Activated T-cell treated with anti-CD3 and anti-CD28 coated beads for 48 hours (primary cell): ENCODE data around the gene EFL1.
"Not testable (repeated sequence)": the region's sequence is repeated elsewhere in the genome, so short reads cannot be mapped to it uniquely, and the experiment has no call there.

ENCODE experiments used
- DNase-seq: peaks from one replicate; pipeline ENCODE4 v3.0.0-alpha.2; 2020; ENCODE audit warnings: low read depth

The EFL1 gene

GRCh38 chr15:82197733-82198594, 64.6 kb downstream of the EFL1 start:
- DNase-seq, result peak; percentile 27

GRCh38 chr15:82196353-82196752, 66.2 kb downstream of the EFL1 start:
- no peak for DNase-seq

GRCh38 chr15:82195818-82196217, 66.7 kb downstream of the EFL1 start:
- not testable (repeated sequence) for DNase-seq

- not testable (repeated sequence) for DNase-seq
Observed at GRCh38 chr15:82194488-82194887, 68.0 kb downstream of the EFL1 start.

- DNase-seq, result not testable (repeated sequence)
Observed at GRCh38 chr15:82193435-82193834, 69.1 kb downstream of the EFL1 start.

GRCh38 chr15:82192394-82192793, 70.1 kb downstream of the EFL1 start:
- not testable (repeated sequence) for DNase-seq

- no peak for DNase-seq
Observed at GRCh38 chr15:82186719-82187406, 75.7 kb downstream of the EFL1 start.

- DNase-seq, result no peak
Observed at GRCh38 chr15:82186161-82186560, 76.4 kb downstream of the EFL1 start.

GRCh38 chr15:82184776-82185175, 77.8 kb downstream of the EFL1 start:
- DNase-seq, result no peak

GRCh38 chr15:82184355-82184754, 78.2 kb downstream of the EFL1 start:
- DNase-seq, result no peak

GRCh38 chr15:82183121-82184031, 79.2 kb downstream of the EFL1 start:
- no peak for DNase-seq

- no peak for DNase-seq
Observed at GRCh38 chr15:82181371-82181770, 81.2 kb downstream of the EFL1 start.

- no peak for DNase-seq
Observed at GRCh38 chr15:82178061-82178460, 84.5 kb downstream of the EFL1 start.

- DNase-seq, result no peak
Observed at GRCh38 chr15:82177291-82178010, 85.1 kb downstream of the EFL1 start.

- no peak for DNase-seq
Observed at GRCh38 chr15:82176542-82176941, 86.0 kb downstream of the EFL1 start.

GRCh38 chr15:82174471-82175235, 87.9 kb downstream of the EFL1 start:
- no peak for DNase-seq

GRCh38 chr15:82173108-82173507, 89.4 kb downstream of the EFL1 start:
- no peak for DNase-seq

GRCh38 chr15:82172506-82172905, 90.0 kb downstream of the EFL1 start:
- DNase-seq, result no peak

GRCh38 chr15:82168757-82169156, 93.8 kb downstream of the EFL1 start:
- no peak for DNase-seq

- DNase-seq, result no peak
Observed at GRCh38 chr15:82168296-82168695, 94.2 kb downstream of the EFL1 start.

GRCh38 chr15:82165948-82166376, 96.6 kb downstream of the EFL1 start:
- no peak for DNase-seq
